Natural killer cell treated with Interleukin-12 subunit alpha and Interleukin-12 subunit beta and Interleukin-15 and Interleukin-18, amount 100 ng/mL, for 72 hours (primary cell): ENCODE results near the gene PLCL2. TPM values are rescaled to one million over a fixed set of nuclear protein-coding genes. Genes with fewer than 3 reads are reported as not detected.

Source experiments
- ATAC-seq, 2 donors: fragments of 150-1000 bp; cut with Tn5 transposase in 1 of 2; sonication (Bioruptor Pico), chemical (Tn5 transposase) in 1 of 2; 2 replicates each; pipeline ENCODE4 v1.10.0; 2021
- DNase-seq: peaks from one replicate; pipeline ENCODE4 v3.0.0; 2022; ENCODE audit warnings: low spot score
- H3K27ac Mint-ChIP-seq, 2 donors: 1 replicate in 1 of 2; 2 replicates in 1 of 2; pipeline ENCODE4 v1.8.0; 2022; ENCODE audit warnings: mixed read lengths in 2 of 2, mild to moderate bottlenecking in 1 of 2, moderate library complexity in 1 of 2
- H3K27me3 Mint-ChIP-seq, 2 donors: 1 replicate in 1 of 2; 2 replicates in 1 of 2; pipeline ENCODE4 v1.8.0; 2022; ENCODE audit warnings: mixed read lengths in 2 of 2
- H3K36me3 Mint-ChIP-seq: one replicate; pipeline ENCODE4 v1.8.0; 2022; ENCODE audit warnings: mixed read lengths
- H3K4me1 Mint-ChIP-seq, 2 donors: 1 replicate in 1 of 2; 2 replicates in 1 of 2; pipeline ENCODE4 v1.8.0; 2022; ENCODE audit warnings: low read depth in 2 of 2, mixed read lengths in 2 of 2, mild to moderate bottlenecking in 1 of 2
- H3K4me3 Mint-ChIP-seq: one replicate; pipeline ENCODE4 v1.8.0; 2022; ENCODE audit warnings: mixed read lengths
- H3K9me3 Mint-ChIP-seq: 2 replicates; pipeline ENCODE4 v1.8.0; 2022; ENCODE audit warnings: mixed read lengths
- total RNA-seq, 2 donors: library from RNA; stranded (reverse); gene quantifications; one replicate each; pipeline ENCODE4 v1.2.3, GENCODE V29; 2022

The PLCL2 gene
- total RNA-seq, 2 donors from 2014 or later, result 12.5 to 17.2 TPM

- H3K27ac Mint-ChIP-seq, result no peak overlapping the region
- peaks cover 5% of the 10 kb centered on the region for H3K36me3 Mint-ChIP-seq
- no peak for ATAC-seq
- H3K27me3 Mint-ChIP-seq, result no peaks in the 10 kb centered on the region
- peaks cover 13 to 16% of the 10 kb centered on the region in 2 donors for H3K4me1 Mint-ChIP-seq
- no peaks in the 10 kb centered on the region for H3K9me3 Mint-ChIP-seq
- H3K4me3 Mint-ChIP-seq, result no peak overlapping the region
- DNase-seq, result no peak
Observed at GRCh38 chr3:17014284-17014683, 129.5 kb downstream of the PLCL2 start.

DNA sequence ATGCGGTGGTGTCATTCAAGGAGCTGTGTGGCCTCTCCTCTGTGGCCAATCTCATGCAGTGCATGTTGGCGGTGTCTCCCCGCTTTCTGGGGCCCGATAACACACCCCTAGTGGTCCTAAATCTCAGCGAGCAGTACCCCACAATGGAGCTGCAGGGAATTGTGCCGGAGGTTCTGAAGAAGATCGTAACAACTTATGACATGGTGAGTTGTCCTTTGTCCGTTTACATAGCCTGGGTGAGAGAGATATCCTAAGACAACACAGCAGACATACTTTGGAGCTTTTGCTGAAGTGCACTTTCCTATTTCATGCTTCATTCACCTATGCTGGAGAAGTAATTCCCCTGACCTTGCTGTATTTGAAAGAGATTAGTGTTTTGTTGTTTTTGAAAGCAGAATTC lies 130.0 kb downstream of the PLCL2 start:
- DNase-seq (no peak), ATAC-seq (no peak)
- Mint-ChIP-seq H3K27ac (peak overlapping the region in 1 of 2 donors; percentile 15), H3K36me3 (peaks cover 5% of the 10 kb centered on the region), H3K9me3 (no peaks in the 10 kb centered on the region), H3K27me3 (no peaks in the 10 kb centered on the region), H3K4me3 (no peak overlapping the region), H3K4me1 (peaks cover 12 to 16% of the 10 kb centered on the region in 2 donors)

- ATAC-seq (no peak), DNase-seq (no peak)
- Mint-ChIP-seq H3K27me3 (no peaks in the 10 kb centered on the region), H3K27ac (peak overlapping the region; percentile 42 to 65), H3K36me3 (no peaks in the 10 kb centered on the region), H3K4me1 (peaks cover 42 to 55% of the 10 kb centered on the region in 2 donors), H3K9me3 (no peaks in the 10 kb centered on the region), H3K4me3 (peak overlapping the region; percentile 2)
Observed at GRCh38 chr3:17021614-17022013, 136.9 kb downstream of the PLCL2 start.

- ATAC-seq (peak; percentile 98 to 99), DNase-seq (peak; percentile 88)
- H3K36me3 Mint-ChIP-seq, result no peaks in the 10 kb centered on the region
- no peaks in the 10 kb centered on the region for H3K9me3 Mint-ChIP-seq
- H3K4me3 Mint-ChIP-seq, result peak overlapping the region; percentile 85
- H3K27ac Mint-ChIP-seq, result peak overlapping the region; percentile 62 to 68
- peaks cover 45 to 60% of the 10 kb centered on the region in 2 donors for H3K4me1 Mint-ChIP-seq
- H3K27me3 Mint-ChIP-seq, result no peaks in the 10 kb centered on the region
Observed at GRCh38 chr3:17023006-17023664, 138.4 kb downstream of the PLCL2 start.

GRCh38 chr3:17025594-17026139 lies 140.9 kb downstream of the PLCL2 start:
- no peak for DNase-seq
- Mint-ChIP-seq H3K36me3 (no peaks in the 10 kb centered on the region), H3K27me3 (no peaks in the 10 kb centered on the region), H3K27ac (peak overlapping the region; percentile 8 to 68), H3K4me3 (no peak overlapping the region), H3K4me1 (peaks cover 55 to 75% of the 10 kb centered on the region in 2 donors), H3K9me3 (no peaks in the 10 kb centered on the region)
- peak; percentile 59 to 66 for ATAC-seq

- no peaks in the 10 kb centered on the region for H3K9me3 Mint-ChIP-seq
- H3K36me3 Mint-ChIP-seq, result no peaks in the 10 kb centered on the region
- ATAC-seq (no peak), DNase-seq (no peak)
- H3K27ac Mint-ChIP-seq, result no peak overlapping the region
- H3K4me3 Mint-ChIP-seq, result no peak overlapping the region
- peaks cover 50 to 63% of the 10 kb centered on the region in 2 donors for H3K4me1 Mint-ChIP-seq
- no peaks in the 10 kb centered on the region for H3K27me3 Mint-ChIP-seq
Observed at GRCh38 chr3:17027318-17027717, 142.6 kb downstream of the PLCL2 start.

DNA sequence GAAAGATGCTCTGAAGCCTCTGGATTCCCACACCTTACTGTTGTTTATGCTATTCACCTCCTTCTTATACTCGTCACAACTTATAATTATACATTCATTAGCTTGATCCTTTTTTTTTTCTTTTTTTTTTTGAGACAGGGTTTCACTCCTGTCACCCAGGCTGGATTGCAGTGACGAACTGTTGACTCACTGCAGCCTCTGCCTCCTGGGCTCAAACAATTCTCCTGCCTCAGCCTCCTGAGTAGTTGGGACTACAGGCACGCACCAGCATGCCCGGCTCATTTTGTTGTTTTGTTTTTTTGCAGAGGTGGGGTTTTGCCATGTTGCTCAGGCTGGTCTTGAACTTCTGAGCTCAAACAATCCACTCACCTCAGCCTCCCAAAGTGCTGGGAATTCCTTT lies 143.6 kb downstream of the PLCL2 start:
- DNase-seq, result no peak
- Mint-ChIP-seq H3K9me3 (no peaks in the 10 kb centered on the region), H3K4me3 (no peak overlapping the region), H3K4me1 (peaks cover 50 to 63% of the 10 kb centered on the region in 2 donors), H3K36me3 (no peaks in the 10 kb centered on the region), H3K27me3 (no peaks in the 10 kb centered on the region), H3K27ac (peak overlapping the region in 1 of 2 donors; percentile 55)
- no peak for ATAC-seq

GRCh38 chr3:17030438-17030837 lies 145.7 kb downstream of the PLCL2 start:
- no peak overlapping the region for H3K27ac Mint-ChIP-seq
- H3K9me3 Mint-ChIP-seq, result no peaks in the 10 kb centered on the region
- no peaks in the 10 kb centered on the region for H3K27me3 Mint-ChIP-seq
- no peaks in the 10 kb centered on the region for H3K36me3 Mint-ChIP-seq
- ATAC-seq, result no peak
- peaks cover 51 to 60% of the 10 kb centered on the region in 2 donors for H3K4me1 Mint-ChIP-seq
- DNase-seq, result no peak
- no peak overlapping the region for H3K4me3 Mint-ChIP-seq

DNA sequence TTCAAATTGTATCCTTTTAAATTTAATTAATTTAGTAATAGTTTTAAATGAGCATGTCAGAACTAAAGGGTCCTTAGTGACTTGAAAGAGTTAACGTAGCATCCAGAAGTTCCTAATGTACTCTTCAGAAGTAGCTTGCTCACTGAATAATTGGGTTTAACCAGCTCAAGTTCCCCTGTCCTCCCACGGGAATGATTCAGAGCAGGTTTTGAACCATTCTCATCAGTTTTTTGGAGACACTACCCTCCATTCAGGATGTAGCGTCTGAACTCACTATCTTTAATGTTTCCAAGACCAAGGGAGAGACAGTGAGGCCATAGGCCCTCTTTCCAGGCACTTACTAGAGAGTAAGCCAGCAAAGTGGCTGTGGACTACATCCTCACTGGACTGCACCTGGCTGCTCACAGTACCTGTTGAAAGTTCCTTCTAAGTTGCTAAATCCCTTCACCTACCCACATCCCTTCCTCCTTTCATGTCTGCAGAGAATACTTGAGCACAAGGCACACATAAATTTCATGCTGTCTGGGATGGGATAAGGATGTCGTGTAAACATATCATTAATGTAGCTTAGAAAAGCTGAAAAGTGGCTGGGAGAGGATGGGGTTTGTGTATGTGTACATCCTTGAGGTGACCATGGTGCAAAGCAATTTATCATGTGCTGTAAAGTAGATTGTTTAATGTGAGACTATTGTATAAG lies 146.3 kb downstream of the PLCL2 start:
- ATAC-seq (no peak), DNase-seq (no peak)
- peaks cover 47 to 57% of the 10 kb centered on the region in 2 donors for H3K4me1 Mint-ChIP-seq
- H3K27ac Mint-ChIP-seq, result no peak overlapping the region
- no peaks in the 10 kb centered on the region for H3K9me3 Mint-ChIP-seq
- H3K36me3 Mint-ChIP-seq, result no peaks in the 10 kb centered on the region
- no peaks in the 10 kb centered on the region for H3K27me3 Mint-ChIP-seq
- H3K4me3 Mint-ChIP-seq, result no peak overlapping the region

DNA sequence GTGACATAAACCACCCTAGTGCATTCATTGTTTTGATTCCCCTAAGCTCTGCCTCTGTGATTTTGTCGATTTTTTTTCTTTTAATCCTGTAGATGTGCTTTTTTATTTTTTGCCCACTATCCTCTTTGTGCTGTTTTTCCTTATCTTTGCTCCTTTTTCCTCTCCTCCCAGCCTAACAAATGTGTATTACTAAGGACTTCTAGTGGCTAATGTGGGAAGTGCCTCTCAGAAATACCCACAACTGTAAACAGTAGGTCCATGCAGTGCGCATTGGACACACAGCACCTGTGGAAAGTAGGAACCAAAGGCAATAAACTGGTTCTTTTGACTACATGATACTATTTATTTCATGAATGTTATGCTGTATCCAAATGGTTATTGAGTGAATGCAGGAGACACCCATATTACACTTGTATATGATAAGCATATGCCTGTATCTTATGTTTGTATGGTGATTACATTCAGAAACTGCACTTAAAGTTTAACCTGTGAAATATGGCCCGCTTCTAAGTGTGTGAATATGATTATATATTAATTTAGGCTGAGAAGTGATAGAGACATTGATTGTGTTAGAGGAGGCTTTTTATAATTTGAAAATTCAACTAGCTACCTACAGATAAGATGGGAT lies 147.8 kb downstream of the PLCL2 start:
- Mint-ChIP-seq H3K9me3 (no peaks in the 10 kb centered on the region), H3K36me3 (no peaks in the 10 kb centered on the region), H3K4me3 (no peak overlapping the region), H3K27me3 (no peaks in the 10 kb centered on the region), H3K27ac (peak overlapping the region; percentile 17 to 18), H3K4me1 (peaks cover 46 to 52% of the 10 kb centered on the region in 2 donors)
- DNase-seq, result no peak
- no peak for ATAC-seq

- Mint-ChIP-seq H3K27me3 (no peaks in the 10 kb centered on the region), H3K4me3 (peak overlapping the region; percentile 21), H3K36me3 (no peaks in the 10 kb centered on the region), H3K9me3 (no peaks in the 10 kb centered on the region), H3K27ac (peak overlapping the region; percentile 17 to 18), H3K4me1 (peaks cover 45 to 49% of the 10 kb centered on the region in 2 donors)
- DNase-seq (peak; percentile 64), ATAC-seq (peak; percentile 87 to 91)
Observed at GRCh38 chr3:17033516-17034168, 148.9 kb downstream of the PLCL2 start.

DNA sequence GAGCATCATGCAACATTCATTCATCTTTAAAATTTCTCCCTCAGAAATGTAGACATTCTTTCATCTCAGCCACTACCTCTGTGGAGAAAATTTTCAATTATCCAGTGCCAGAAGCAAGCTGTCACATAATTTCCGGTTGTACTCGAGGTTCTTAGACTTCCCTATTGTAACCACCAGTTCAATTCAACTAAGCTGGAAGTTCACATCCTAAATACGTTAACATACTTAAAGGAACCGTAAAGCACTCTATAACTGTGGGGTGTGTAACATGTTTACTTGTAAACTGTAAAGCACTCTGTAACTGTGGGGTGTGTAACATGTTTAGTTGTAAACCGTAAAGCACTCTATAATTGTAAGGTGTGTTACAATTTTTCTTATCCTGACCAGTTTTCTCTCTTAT lies 150.3 kb downstream of the PLCL2 start:
- no peak for DNase-seq
- Mint-ChIP-seq H3K36me3 (no peaks in the 10 kb centered on the region), H3K4me1 (peaks cover 45 to 50% of the 10 kb centered on the region in 2 donors), H3K27me3 (no peaks in the 10 kb centered on the region), H3K4me3 (no peak overlapping the region), H3K27ac (peak overlapping the region; percentile 4 to 17), H3K9me3 (no peaks in the 10 kb centered on the region)
- no peak for ATAC-seq

DNA sequence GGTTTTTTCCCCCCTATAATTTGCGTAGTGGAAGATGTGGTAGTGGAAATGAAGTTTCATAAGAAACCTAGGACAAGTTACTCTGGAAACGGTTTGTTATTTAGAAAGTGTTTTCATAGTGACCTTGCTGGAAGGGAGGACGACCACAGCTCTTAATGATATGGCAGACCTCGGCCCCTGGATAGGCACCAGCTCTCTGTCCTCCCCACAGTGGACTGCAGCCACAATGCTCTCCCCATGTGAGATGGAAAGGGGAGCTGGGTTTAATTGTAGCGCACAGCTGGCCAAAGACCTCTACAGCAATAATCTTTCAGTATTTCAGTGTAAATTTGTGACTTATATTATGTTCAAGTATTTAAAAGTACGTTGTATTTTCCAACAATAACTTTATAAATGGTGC lies 151.2 kb downstream of the PLCL2 start:
- Mint-ChIP-seq H3K27ac (peak overlapping the region; percentile 4 to 74), H3K27me3 (no peaks in the 10 kb centered on the region), H3K4me3 (no peak overlapping the region), H3K4me1 (peaks cover 44 to 51% of the 10 kb centered on the region in 2 donors), H3K36me3 (no peaks in the 10 kb centered on the region), H3K9me3 (no peaks in the 10 kb centered on the region)
- ATAC-seq, result no peak
- no peak for DNase-seq
